KOPT-K1 (cell line): ENCODE measurements around the gene EDRF1.

Experiments
- H3K27ac ChIP-seq: fragments of 200-600 bp; sonication (generic); 2 replicates; pipeline ENCODE4 v1.5.1; 2016; ENCODE audit warnings: antibody characterized with exemption, mild to moderate bottlenecking, low read depth, low read length; ENCODE audit not compliant: poor library complexity, severe bottlenecking
- H3K36me3 ChIP-seq: fragments of 200-600 bp; sonication (generic); 2 replicates; pipeline ENCODE4 v1.5.1; 2017; ENCODE audit warnings: antibody characterized with exemption, mild to moderate bottlenecking, low read length, moderate library complexity; ENCODE audit not compliant: insufficient read depth
- H3K9me3 ChIP-seq: fragments of 200-600 bp; sonication (generic); 2 replicates; pipeline ENCODE4 v1.5.1; 2017; ENCODE audit warnings: antibody characterized with exemption, low read length, mild to moderate bottlenecking; ENCODE audit not compliant: insufficient read depth, poor library complexity, severe bottlenecking

The EDRF1 gene, protein sequence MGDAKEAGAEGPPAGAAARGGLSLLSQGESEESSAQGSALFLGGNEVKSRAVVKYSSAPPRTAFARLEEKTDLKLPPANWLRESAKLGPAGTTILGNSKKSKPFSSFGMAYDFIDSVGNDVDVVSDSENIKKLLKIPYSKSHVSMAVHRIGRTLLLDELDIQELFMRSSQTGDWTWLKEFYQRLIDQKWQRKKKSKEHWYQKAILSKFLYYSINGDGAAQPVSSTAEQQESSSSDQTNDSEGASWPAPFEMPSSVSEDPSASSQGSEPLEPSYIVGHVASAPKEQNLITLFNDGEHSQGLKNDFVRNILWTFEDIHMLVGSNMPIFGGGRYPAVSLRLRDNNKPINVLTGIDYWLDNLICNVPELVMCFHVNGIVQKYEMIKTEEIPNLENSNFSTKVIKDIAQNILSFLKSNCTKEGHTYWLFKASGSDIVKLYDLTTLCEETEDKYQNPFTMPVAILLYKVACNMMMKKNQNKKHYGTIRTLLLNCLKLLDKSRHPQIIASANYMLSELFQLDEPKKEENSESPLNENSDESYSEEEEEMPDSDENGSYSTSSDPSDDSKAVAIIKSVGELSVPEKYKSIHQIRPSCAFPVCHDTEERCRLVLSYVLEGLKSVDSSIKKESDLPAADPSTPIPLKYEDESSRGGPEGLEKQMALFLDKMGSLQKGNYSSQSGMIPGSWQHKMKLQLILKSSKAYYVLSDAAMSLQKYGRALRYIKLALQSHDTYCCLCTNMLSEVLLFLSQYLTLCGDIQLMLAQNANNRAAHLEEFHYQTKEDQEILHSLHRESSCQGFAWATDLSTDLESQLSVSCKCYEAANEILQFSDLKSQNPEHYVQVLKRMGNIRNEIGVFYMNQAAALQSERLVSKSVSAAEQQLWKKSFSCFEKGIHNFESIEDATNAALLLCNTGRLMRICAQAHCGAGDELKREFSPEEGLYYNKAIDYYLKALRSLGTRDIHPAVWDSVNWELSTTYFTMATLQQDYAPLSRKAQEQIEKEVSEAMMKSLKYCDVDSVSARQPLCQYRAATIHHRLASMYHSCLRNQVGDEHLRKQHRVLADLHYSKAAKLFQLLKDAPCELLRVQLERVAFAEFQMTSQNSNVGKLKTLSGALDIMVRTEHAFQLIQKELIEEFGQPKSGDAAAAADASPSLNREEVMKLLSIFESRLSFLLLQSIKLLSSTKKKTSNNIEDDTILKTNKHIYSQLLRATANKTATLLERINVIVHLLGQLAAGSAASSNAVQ

DNA sequence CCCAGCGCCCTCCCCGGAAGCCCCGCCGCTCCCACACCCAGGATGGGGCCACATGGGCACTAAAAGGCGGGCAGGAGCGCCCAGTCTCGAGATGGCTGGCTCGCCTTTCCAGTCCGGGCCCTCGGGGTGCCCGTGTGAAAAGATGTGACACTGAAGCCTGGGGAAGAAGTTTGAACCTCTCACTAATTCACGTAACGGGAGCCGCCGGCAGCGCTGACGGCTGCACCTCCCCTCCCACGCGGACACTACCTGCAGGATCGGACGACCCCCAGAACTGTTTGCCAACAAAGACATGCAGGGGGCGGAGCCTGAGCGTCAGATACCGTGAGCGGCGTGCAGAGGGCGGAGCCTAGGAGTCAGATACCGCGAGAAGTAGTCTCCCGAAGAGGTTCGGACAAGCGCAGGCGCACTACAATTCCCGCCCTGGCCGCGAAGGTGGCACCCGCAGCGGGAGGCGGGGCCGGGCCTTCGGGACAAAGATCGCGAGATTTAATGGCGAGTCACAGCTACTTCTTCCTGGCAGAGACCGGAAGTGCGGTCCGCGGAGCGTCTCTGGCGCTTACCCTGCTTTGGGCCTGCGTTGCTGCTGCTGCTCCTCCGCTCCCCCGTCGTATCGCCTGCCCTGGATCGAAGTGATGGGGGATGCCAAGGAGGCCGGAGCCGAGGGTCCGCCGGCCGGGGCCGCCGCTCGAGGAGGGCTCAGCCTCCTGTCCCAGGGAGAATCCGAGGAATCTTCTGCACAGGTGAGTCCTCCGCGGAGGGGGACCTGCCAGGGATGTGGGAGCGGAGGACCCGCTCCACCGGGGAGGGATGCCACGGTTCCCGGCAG is at the start of gene EDRF1:
TSS of gene EDRF1 (plus strand) at position 537 of the 829 bp plus-strand sequence. CDS start at position 636, 99 bp downstream.
- no peaks in the 10 kb centered on the region for H3K9me3 ChIP-seq
- peak within 1 kb of the TSS; percentile 85 for H3K27ac ChIP-seq
- H3K36me3 ChIP-seq = peaks cover 35% of the 10 kb centered on the region

DNA sequence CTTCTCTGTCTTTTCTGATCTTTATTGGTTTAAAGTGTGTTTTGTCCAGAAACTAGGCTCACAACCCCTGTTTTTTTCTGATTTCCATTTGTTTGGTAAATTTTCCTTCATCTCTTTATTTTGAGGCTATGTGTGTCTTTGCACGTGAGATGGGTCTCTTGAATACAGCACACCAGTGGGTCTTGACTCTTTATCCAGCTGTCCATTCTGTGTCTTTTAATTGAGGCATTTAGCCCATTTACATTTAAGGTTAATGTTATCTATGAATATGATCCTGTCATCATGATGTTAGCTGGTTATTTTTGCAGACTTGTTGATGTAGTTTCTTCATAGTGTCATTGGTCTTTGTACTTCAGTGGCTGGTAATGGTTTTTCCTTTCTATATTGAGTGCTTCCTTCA is 46.6 kb upstream of the EDRF1 start:
- no peak overlapping the region for H3K27ac ChIP-seq
- H3K9me3 ChIP-seq = peaks cover 22% of the 10 kb centered on the region
- H3K36me3 ChIP-seq = no peaks in the 10 kb centered on the region

DNA sequence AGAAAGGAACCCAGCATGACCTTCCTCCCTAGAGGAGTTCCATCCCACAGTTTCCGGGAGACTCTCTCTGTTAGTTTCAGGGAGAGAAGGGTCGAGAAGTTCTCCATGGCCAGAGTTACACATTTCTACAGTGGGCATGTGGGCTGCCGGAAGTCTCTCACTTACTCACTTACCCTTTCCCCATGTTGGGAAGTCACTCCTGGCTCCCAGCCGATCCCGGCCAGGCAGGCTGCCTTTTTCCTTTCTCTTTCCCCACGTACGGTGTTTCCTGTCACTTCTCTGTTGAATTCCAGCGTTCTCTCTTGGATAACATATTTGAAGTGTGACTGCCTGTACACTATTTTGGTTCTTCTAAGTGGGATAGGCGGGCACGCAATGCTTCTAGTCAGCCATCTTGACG is 40.1 kb upstream of the EDRF1 start:
- Histone ChIP-seq H3K27ac (no peak overlapping the region), H3K36me3 (no peaks in the 10 kb centered on the region), H3K9me3 (peaks cover 17% of the 10 kb centered on the region)

DNA sequence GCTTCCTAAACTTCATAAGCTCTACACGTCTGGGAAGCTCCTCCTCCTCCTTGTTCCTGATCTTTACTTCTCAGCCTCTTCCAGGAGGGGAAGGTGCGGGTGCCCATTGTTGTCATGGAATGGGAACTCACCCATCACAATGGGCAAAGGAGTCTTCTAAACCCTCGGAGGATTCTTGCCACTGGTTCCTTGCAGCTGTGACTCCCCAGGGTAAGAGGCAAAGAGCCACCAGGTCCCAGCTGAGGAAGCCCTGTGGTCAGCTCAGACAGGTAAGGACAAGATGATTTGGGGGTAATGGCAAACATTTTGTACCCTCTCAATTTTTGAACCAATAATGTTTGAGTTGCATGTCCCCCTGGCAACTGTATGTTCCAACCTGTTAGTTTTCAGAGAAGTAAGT is 36.4 kb upstream of the EDRF1 start, which contains the start of gene TEX36:
TSS of gene TEX36 (minus strand) at position 101 of the 400 bp plus-strand sequence. CDS start 174 bp downstream, outside the sequence.
- no peaks in the 10 kb centered on the region for H3K36me3 ChIP-seq
- no peak within 1 kb of the TSS for H3K27ac ChIP-seq
- H3K9me3 ChIP-seq = peaks cover 5% of the 10 kb centered on the region

DNA sequence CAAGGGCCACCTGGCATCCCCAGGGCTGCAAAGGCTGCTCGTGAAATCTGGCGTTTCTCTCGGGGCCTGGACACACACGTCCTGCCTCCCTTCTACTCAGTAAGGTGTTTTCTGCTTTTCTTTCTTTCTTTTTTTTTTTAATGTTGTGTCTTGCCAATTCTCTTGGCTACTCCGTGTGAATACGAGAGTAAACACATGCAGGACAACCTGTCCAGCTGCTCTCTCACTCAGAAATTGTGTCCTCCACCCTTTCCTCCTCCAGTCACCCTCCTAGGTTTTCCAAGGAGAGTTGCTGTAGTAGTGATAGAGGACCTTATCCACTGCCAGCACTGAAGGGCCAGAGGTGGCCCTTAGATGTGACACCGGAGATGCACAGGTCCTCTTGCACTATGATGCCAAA is 35.7 kb upstream of the EDRF1 start:
- peaks cover 5% of the 10 kb centered on the region for H3K9me3 ChIP-seq
- no peaks in the 10 kb centered on the region for H3K36me3 ChIP-seq
- no peak overlapping the region for H3K27ac ChIP-seq

DNA sequence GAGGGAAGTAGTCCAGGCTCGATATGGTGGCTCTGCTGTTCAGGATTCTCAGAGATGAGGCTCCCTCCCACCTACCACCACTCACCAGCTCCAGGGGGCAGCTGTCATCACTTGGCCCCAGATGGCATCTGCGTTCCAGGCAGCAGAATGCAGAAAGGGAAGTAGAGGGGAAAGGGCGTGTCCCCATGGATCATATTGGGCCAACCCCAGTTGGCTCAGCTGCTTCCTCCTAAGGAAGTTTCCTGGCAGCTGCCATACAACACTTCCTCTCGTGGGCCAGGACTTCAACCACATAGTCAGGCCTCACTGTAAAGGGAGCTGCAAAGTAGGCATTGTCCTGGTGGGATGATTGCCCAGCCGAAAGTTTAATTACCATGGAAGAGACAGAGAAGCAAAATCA is 34.9 kb upstream of the EDRF1 start:
- Histone ChIP-seq H3K36me3 (no peaks in the 10 kb centered on the region), H3K27ac (no peak overlapping the region), H3K9me3 (peaks cover 2% of the 10 kb centered on the region)

DNA sequence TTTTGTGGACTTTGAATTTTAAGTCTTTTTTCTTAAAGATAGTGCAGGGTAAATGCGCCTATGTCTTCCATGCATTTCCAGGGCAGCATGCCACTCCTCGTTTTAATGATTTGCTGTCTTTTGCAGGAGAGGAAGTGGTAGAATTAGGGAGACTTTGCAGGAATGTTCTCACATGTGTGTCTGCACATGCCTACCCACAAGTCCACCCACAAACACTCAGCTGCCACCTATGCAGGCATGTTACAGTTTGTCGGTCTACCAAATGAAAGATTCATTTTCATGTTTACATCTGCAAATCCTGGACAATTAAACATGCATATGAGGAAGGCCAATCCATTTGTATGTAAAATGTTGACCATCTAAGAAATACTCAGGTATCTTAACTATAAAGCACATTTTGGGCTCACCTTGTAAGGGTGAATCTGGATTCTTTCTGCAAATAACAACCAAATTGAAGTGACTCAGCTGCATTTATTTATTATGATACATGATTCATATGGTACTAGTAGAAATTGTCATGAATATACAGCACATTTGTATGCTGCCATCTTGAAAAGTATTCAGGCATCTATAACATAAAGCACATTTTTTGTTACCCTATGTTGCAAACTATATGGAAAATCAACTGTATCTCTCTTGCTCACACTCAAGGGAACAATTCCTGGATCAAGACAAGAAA is 31.9 kb upstream of the EDRF1 start:
- Histone ChIP-seq H3K27ac (no peak overlapping the region), H3K36me3 (no peaks in the 10 kb centered on the region), H3K9me3 (no peaks in the 10 kb centered on the region)

DNA sequence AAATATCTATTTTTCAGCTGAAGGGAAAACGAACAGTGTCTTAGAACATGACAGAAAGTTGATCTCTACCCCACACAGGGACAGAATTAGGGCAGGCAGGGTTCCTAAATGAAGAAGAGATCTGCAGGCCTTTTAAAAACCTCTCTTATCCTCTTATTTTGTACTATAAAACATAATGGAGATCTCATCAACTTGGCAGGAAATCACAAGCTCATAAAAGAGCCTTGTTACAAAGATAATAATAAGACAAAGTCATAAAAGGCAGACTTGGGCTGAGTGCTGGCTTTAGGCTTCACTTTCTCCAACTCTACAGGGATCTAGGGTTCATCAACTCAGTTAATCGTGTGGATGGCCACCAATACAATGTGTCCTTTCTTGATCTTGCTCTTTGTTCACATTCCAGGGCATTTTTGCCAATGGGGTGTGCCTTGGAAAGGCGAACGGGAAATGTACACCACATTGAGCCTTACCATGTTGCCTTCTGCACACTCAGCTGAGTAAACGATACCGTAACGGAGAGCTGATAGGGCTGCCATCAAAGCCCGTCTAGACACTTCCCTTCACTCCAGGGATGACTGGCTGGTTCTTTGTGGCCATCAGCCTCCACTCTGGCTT is 29.4 kb upstream of the EDRF1 start:
- Histone ChIP-seq H3K9me3 (no peaks in the 10 kb centered on the region), H3K27ac (no peak overlapping the region), H3K36me3 (no peaks in the 10 kb centered on the region)

DNA sequence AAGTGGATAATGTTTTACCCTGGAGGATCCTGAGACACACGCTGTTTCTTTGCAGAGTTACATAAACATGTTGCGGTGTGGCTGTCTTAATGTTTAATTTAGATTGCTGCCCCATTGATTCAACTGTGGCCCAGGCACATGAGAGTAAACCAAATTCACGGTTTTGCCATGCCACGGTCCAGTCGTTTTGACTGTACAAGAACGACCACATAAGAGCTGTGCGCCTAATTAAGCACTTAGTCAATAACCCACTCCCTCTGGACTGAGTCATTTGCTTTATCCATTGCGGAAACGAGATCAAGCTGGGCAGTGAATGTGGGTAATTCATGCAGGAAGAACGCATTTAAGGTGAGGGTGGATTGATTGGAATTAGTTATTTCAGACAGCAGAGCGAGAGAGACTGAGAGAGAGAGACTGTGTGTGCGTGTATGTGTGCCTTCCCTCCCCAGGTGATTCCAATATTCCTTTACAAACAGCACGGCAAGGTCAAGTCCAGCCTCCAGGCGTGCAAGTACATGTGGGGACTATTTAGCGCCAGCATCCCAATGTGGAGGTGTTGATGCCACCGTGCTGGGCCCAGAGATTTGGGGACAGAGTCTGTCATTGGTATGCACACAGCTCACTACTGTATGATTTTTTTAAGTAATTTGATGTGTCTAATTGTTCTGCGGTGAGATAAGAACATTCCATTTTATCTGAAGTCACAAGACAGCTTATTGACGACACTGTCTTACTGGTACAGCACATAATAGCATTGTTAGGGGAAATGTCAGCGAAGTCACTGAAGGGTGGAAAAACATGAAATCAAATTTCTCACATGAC is 28.1 kb upstream of the EDRF1 start:
- no peaks in the 10 kb centered on the region for H3K9me3 ChIP-seq
- no peak overlapping the region for H3K27ac ChIP-seq

DNA sequence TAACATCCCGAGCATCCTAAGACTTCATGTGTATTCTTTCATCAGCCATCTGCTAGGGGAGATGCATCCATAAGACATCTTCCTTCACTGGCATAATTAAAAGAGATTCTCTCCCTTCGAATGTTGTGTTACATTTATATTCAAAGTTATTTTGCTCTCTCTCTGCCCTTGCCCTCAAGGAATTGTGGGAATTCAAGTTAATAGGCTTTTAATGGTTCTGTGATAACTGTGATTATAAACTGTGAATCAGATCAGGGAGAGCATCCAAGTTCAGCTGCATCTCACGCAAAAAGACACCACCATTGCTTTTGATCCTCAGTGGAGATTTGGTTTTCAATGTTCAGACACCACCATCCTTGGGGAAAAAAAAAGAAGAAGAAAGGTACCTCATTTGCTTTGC is 27.3 kb upstream of the EDRF1 start:
- Histone ChIP-seq H3K36me3 (no peaks in the 10 kb centered on the region), H3K27ac (no peak overlapping the region), H3K9me3 (no peaks in the 10 kb centered on the region)

More for the DNA sequence above, 28.1 kb upstream of the EDRF1 start:
- no peaks in the 10 kb centered on the region for H3K36me3 ChIP-seq

DNA sequence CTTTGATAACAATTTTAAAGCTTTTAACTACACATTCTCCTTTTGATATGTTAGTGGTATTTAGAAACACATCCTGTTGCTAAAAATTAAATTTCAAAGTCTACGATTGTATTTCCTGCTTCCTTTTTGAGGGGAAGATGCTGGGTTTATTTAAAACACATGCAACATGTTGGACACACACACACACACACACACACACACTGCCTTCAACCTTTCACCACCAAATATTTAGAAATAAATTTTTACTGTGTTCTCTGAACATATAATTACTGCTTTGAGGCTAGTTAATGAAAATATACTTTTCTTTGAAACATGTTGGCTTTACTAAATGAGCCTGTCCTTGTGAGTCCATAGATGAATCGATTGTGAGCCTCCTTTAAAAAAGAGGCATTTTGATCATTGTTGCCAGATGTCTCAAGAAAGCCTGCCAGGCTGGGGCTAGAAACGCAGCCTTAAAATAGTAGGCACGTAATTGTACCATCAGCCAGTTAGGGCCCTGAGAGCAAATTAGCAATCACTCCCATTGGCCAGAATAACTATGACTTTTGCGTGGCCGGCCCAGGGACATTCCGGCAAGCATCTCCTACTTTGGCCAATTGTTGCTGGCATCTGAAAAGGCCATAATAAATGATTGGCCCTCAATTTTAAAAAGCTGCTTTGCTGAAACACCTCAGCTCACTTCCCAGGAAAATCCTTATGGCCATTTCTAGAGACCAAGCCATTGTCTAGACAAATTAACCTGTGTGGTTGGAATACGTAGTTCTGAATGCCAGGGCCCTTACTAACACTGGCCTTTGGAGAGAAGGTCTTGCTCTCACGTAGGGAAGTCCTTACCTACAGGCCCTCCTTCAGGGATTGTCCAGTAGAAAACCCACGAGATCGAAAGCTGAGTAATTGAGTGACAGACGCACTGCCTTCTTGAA is 26.6 kb upstream of the EDRF1 start:
- H3K27ac ChIP-seq = no peak overlapping the region
- H3K36me3 ChIP-seq = no peaks in the 10 kb centered on the region
- H3K9me3 ChIP-seq = no peaks in the 10 kb centered on the region

DNA sequence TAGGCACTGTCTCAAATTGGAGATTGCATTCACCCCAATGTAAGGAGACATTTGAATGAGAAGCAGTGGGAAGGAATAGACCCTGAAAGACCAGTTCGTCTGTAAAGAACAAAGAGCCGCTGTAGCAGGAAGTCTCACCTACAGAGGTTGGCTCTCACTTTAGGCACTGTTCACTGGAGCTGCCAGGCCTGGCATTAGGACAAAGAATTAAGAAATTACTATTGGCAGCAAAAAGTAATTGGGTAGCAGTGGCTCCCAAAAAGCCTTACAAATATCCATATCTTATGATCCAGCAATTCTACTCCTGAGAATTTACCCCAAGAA is 26.0 kb upstream of the EDRF1 start:
- no peaks in the 10 kb centered on the region for H3K36me3 ChIP-seq
- no peaks in the 10 kb centered on the region for H3K9me3 ChIP-seq
- no peak overlapping the region for H3K27ac ChIP-seq
